Activated CD8-positive, alpha-beta T cell treated with anti-CD3 and anti-CD28 coated beads for 36 hours (primary cell): ENCODE measurements around the gene TRIP13. TPM values are rescaled to one million over a fixed set of nuclear protein-coding genes. Genes with fewer than 3 reads are reported as not detected.

Experiments
- ATAC-seq: fragments of 200-7000 bp; cut with Tn5 transposase; one replicate; pipeline ENCODE4 v1.10.0; 2021; ENCODE audit warnings: mild to moderate bottlenecking, moderate library complexity
- CTCF ChIA-PET: fragments of 350-600 bp; sonication (Branson Sonifier 250); formaldehyde crosslinking; loops from one replicate; lab custom pipeline; 2021; ENCODE audit warnings: antibody characterized with exemption; lab: Charles Lee
- POLR2A ChIA-PET: fragments of 350-600 bp; sonication (Branson Sonifier 250); formaldehyde crosslinking; loops from one replicate; lab custom pipeline; 2021; ENCODE audit warnings: antibody characterized with exemption; lab: Charles Lee
- DNase-seq: peaks from one replicate; pipeline ENCODE4 v3.0.0-alpha.2; 2020
- H3K27ac Mint-ChIP-seq: one replicate; pipeline ENCODE4 v1.8.0; 2021; ENCODE audit warnings: mild to moderate bottlenecking, mixed read lengths
- H3K27me3 Mint-ChIP-seq: one replicate; pipeline ENCODE4 v1.8.0; 2021; ENCODE audit warnings: mixed read lengths
- H3K36me3 Mint-ChIP-seq: one replicate; pipeline ENCODE4 v1.8.0; 2021; ENCODE audit warnings: low read depth, mixed read lengths
- H3K4me1 Mint-ChIP-seq: one replicate; pipeline ENCODE4 v1.8.0; 2021; ENCODE audit warnings: low read depth, mixed read lengths
- H3K4me3 Mint-ChIP-seq: one replicate; pipeline ENCODE4 v1.8.0; 2021; ENCODE audit warnings: mild to moderate bottlenecking, moderate library complexity, mixed read lengths
- H3K9me3 Mint-ChIP-seq: one replicate; pipeline ENCODE4 v1.8.0; 2021; ENCODE audit warnings: mixed read lengths
- CTCF ChIP-seq: fragments of 200-600 bp; IDR thresholded peaks from one replicate; pipeline ENCODE4 v1.8.0; 2022; ENCODE audit warnings: antibody characterized with exemption, mild to moderate bottlenecking
- intact Hi-C: fragments of 100-400 bp; cut with micrococcal nuclease; formaldehyde crosslinking; loops from one replicate; pipeline ENCODE4 v1.10.0; 2022
- total RNA-seq, 2 experiments: library from RNA; stranded (reverse); gene quantifications; one replicate each; pipeline ENCODE4 v1.2.3, GENCODE V29; 2021

The TRIP13 gene
- total RNA-seq, 2 experiments from 2014 or later = 31.0 to 36.9 TPM

GRCh38 chr5:859798-860296 lies 32.8 kb upstream of the TRIP13 start:
- no peak overlapping the region for H3K27ac Mint-ChIP-seq

GRCh38 chr5:860506-861150 lies 32.1 kb upstream of the TRIP13 start:
- Mint-ChIP-seq H3K27me3 (no peaks in the 10 kb centered on the region), H3K27ac (no peak overlapping the region), H3K4me1 (no peaks in the 10 kb centered on the region), H3K9me3 (no peaks in the 10 kb centered on the region), H3K36me3 (peaks cover 9% of the 10 kb centered on the region), H3K4me3 (no peak overlapping the region)
- ChIA-PET CTCF (no interaction called here), POLR2A (interaction anchor here (0.9 kb wide), 1 partner anchor 9 kb away, joined by 3 read pairs; no protein-coding TSS in a partner anchor)
- intact Hi-C loops = no loop called here
- ATAC-seq (no peak), DNase-seq (no peak)
- TF ChIP-seq CTCF = no peak

More at GRCh38 chr5:859798-860296, 32.8 kb upstream of the TRIP13 start:
- no peaks in the 10 kb centered on the region for H3K9me3 Mint-ChIP-seq
- DNase-seq (no peak), ATAC-seq (no peak)
- no peaks in the 10 kb centered on the region for H3K4me1 Mint-ChIP-seq
- H3K27me3 Mint-ChIP-seq = no peaks in the 10 kb centered on the region
- no peak overlapping the region for H3K4me3 Mint-ChIP-seq
- ChIA-PET POLR2A (interaction anchor here (0.9 kb wide), 1 partner anchor 10 kb away, joined by 3 read pairs; no protein-coding TSS in a partner anchor), CTCF (no interaction called here)
- no peak for TF ChIP-seq CTCF
- H3K36me3 Mint-ChIP-seq = peaks cover 7% of the 10 kb centered on the region
- intact Hi-C loops = no loop called here

- Mint-ChIP-seq H3K27ac (no peak overlapping the region), H3K27me3 (no peaks in the 10 kb centered on the region), H3K4me1 (no peaks in the 10 kb centered on the region), H3K4me3 (no peak overlapping the region), H3K36me3 (peaks cover 14% of the 10 kb centered on the region), H3K9me3 (no peaks in the 10 kb centered on the region)
- CTCF ChIA-PET = interaction anchor here (0.6 kb wide), 1 partner anchor 214 kb away, joined by 3 read pairs; no protein-coding TSS in a partner anchor
- intact Hi-C loops = no loop called here
- DNase-seq (no peak), ATAC-seq (no peak)
- POLR2A ChIA-PET = no interaction called here
- no peak for TF ChIP-seq CTCF
Measured at GRCh38 chr5:861442-862366, 31.0 kb upstream of the TRIP13 start.

- no peaks in the 10 kb centered on the region for H3K4me1 Mint-ChIP-seq
- CTCF ChIA-PET = no interaction called here
- POLR2A ChIA-PET = interaction anchor here (0.6 to 3.0 kb wide), 2 partner anchors 14 to 31 kb away, joined by 3 to 9 read pairs; no protein-coding TSS in a partner anchor
- TF ChIP-seq CTCF = no peak
- DNase-seq = no peak
- H3K36me3 Mint-ChIP-seq = peaks cover 16% of the 10 kb centered on the region
- no peak overlapping the region for H3K4me3 Mint-ChIP-seq
- intact Hi-C loops = no loop called here
- no peaks in the 10 kb centered on the region for H3K9me3 Mint-ChIP-seq
- ATAC-seq = no peak
- H3K27me3 Mint-ChIP-seq = no peaks in the 10 kb centered on the region
- no peak overlapping the region for H3K27ac Mint-ChIP-seq
Measured at GRCh38 chr5:862367-863243, 30.1 kb upstream of the TRIP13 start.
